Hepatocyte (in vitro differentiated cells): ENCODE measurements around the gene FAM162B.
"Not testable (repeated sequence)": the region's sequence is repeated elsewhere in the genome, so short reads cannot be mapped to it uniquely, and the experiment has no call there.

Source experiments
- EZH2phosphoT487 ChIP-seq: fragments of 200-600 bp; sonication (generic); IDR thresholded peaks from one replicate; pipeline ENCODE4 v1.6.1; 2018; ENCODE audit warnings: antibody characterized with exemption, mild to moderate bottlenecking, low read depth, moderate library complexity; ENCODE audit not compliant: unreplicated experiment, severe bottlenecking
- TF ChIP-seq, protein P1 (sequence below): fragments of 200-600 bp; sonication (generic); IDR thresholded peaks from 2 replicates; pipeline ENCODE4 v1.5.1; 2016; ENCODE audit warnings: antibody characterized with exemption, mild to moderate bottlenecking; ENCODE audit not compliant: poor library complexity

DNA sequence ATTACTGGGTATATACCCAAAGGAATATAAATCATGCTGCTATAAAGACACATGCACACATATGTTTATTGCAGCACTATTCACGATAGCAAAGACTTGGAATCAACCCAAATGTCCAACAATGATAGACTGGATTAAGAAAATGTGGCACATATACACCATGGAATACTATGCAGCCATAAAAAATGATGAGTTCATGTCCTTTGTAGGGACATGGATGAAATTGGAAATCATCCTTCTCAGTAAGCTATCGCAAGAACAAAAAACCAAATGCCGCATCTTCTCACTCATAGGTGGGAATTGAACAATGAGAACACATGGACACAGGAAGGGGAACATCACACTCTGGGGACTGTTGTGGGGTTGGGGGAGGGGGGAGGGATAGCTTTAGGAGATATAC, 25.0 kb downstream of the FAM162B start:
- TF ChIP-seq, protein P1, sequence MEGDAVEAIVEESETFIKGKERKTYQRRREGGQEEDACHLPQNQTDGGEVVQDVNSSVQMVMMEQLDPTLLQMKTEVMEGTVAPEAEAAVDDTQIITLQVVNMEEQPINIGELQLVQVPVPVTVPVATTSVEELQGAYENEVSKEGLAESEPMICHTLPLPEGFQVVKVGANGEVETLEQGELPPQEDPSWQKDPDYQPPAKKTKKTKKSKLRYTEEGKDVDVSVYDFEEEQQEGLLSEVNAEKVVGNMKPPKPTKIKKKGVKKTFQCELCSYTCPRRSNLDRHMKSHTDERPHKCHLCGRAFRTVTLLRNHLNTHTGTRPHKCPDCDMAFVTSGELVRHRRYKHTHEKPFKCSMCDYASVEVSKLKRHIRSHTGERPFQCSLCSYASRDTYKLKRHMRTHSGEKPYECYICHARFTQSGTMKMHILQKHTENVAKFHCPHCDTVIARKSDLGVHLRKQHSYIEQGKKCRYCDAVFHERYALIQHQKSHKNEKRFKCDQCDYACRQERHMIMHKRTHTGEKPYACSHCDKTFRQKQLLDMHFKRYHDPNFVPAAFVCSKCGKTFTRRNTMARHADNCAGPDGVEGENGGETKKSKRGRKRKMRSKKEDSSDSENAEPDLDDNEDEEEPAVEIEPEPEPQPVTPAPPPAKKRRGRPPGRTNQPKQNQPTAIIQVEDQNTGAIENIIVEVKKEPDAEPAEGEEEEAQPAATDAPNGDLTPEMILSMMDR: not testable (repeated sequence)
- TF ChIP-seq EZH2phosphoT487: not testable (repeated sequence)
